NCI-H1930 (cell line): ENCODE data around the gene OTOG.

ENCODE experiments used
- DNase-seq, 2 experiments: peaks; one replicate each; lab custom pipeline; 2025; lab: John Stamatoyannopoulos, UW

Gene OTOG

DNA sequence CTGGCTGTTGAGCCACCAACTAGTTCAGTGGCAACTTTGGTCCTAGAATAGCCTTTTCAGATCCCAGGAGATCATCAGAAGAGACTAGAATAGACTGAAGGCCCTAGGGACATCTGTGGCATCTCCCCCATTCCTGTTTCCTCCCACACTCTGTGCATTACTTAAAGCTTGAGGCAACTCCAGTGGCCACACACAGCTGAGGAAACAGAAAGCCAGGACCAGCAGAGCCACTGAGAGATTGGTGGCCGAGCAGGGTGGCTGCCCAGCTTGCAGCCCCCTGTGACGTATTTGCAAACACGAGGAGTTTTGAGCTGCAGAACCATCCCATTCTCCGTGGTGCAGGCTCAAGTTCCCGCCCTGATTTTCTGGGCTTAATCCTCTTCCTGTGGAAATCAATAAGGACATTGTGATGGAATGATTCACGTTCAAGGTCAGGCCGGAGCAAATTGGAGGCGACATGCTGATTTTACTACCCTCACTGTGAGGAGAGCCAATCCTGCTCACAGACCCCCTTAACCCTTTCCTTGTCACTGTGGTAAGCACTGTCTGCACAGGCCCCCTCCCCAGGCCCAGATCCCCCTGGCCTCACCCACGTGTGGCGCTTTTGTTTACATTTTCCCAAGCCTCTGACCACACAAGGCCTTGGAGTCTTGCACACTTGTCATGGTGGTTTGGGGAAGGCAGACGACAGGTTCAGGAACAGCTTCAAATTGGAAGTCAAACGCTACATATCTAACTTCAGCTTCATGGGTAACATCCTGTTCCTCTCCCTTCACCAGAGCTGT, 103.3 kb downstream of the OTOG start:
- DNase-seq, result no peak

DNA sequence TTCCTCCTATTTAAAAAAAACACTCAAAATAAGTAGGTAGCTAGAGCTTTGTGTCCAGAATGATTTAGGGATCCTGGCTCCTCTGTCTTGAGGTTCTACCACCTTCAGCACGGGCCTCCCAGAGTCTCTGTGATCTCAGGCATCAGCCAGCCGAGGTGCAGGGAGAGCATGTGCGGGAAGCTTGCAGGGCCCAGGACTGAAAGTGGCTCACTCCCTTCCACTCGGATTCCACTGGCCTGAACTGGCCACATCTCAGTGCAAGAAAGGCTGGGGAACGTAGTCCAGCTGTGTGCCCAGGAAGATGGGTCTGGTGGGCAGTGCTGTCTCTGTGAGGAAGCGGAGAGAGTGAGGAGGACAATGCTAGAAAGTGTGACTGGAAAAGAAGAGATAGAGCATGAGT, 104.0 kb downstream of the OTOG start:
- DNase-seq, result no peak

GRCh38 chr11:17651681-17652080, 104.6 kb downstream of the OTOG start:
- no peak for DNase-seq

GRCh38 chr11:17652556-17652955, 105.5 kb downstream of the OTOG start:
- DNase-seq, result no peak

DNA sequence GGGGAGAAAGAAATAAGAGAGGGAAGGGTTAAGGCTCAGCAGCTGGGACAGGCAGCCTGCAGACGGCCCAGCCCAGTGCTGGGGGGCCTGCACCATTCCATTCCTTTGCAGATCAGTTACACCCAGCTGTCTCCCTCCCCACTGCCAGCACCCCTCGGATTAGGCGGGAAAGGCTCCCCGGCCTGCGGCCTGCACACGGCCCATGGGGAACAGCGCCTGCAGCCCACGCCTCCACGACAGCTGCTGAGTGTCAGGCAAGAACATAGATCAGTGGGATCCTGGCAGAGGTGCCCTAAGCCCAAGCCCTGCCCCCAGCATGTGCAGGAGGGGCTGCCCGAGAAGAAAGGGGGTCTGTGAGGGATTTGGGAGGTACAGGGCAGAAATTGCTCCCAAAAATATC, 106.6 kb downstream of the OTOG start:
- DNase-seq, result no peak

DNA sequence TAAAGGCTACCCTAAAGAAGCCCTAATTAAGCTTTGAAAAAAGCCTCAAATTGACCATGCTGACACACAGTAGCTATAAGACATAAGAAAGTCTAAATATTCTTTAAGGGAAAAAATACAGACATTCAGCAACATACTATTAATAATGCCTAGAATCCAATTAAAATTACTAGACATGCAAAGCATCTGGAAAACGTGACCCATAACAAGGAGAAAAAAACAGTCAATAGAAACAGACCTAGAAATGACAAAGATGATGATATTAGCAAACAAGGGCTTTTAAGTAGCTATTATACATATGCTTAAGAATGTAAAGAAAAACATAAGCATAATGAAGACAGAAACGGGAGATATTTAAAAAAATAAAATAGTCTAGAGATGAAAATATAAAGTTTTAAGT, 108.6 kb downstream of the OTOG start:
- DNase-seq, result no peak

GRCh38 chr11:17658211-17658610, 111.2 kb downstream of the OTOG start:
- no peak for DNase-seq

- DNase-seq, result no peak
These were observed 121.1 kb downstream of the OTOG start for GRCh38 chr11:17668166-17668565.

DNA sequence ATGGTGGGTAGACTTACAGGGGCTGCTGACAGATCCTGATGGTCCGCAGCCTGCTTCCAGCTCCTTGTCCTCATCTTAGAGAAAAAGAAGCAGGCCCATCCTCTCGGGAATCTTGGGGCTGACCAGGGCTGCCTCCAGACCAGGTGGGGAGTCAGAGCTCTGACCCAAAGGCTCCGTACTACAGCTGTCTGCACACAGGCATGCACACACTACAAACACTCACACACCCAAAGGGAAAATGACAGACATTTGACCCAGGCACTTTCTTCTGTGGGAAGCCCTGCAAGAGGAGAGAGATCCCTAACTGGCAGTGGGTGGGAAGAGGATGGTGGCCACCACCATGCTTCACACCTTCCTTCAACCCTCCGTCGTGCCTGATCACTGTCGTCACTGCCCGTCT, 125.4 kb downstream of the OTOG start:
- DNase-seq, result no peak

GRCh38 chr11:17673951-17674350, 126.9 kb downstream of the OTOG start:
- DNase-seq, result no peak

DNA sequence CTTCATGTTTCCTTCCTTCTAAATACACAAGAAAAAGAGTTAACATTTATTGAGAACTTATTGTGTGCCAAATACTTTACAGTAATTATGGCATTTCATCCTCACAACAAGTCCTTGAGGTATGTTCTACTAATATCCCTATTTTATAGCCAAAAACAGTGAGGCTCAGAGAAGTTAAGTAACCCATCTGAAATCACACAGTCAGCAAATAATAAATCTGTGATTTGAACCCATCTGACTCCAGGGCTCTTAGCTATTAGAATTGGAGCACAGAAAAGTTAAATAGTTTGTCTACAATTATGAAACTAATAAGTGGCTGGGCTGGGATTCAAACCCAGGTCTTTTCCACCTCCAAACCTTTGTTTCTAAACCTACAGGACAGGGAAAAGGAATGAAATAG, 135.8 kb downstream of the OTOG start:
- DNase-seq, result no peak

DNA sequence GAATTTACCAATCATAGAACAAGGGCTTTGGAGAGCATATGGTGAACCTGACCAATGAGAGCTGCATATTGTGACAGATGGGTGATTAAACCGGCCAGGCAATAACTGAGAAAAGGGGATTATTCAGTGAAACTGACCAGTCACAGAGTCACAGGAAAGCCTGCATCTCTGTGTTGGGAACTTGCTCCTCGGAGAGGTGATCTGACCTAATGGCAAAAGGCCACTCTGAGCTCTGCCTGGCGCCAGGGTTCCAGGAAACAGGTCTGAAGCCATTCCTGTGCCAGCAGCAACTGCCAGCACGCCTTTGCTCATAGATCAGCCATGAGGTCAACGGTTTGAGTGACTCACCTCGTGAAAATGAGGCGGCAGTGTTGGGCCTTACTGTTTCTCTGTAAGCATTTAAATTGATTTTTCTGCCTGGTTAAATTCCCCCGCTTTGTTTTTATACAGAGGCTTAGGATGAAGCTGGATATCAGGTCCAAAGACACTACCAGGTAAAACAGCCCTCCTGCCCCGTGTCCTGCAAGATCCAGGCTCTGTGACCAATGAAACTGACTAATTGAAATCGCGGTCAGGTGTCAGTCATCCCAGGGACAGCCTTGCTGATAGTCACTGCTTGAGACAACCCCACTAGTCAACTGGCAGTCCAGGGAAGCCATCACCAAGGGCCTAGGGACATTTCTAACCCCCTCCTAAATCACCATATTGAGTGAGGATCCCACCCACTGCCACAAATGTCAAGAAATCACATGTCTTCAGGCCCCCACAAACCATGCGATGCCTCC, 136.5 kb downstream of the OTOG start:
- no peak for DNase-seq

- DNase-seq, result no peak
These were observed 137.5 kb downstream of the OTOG start for GRCh38 chr11:17684550-17684949.

DNA sequence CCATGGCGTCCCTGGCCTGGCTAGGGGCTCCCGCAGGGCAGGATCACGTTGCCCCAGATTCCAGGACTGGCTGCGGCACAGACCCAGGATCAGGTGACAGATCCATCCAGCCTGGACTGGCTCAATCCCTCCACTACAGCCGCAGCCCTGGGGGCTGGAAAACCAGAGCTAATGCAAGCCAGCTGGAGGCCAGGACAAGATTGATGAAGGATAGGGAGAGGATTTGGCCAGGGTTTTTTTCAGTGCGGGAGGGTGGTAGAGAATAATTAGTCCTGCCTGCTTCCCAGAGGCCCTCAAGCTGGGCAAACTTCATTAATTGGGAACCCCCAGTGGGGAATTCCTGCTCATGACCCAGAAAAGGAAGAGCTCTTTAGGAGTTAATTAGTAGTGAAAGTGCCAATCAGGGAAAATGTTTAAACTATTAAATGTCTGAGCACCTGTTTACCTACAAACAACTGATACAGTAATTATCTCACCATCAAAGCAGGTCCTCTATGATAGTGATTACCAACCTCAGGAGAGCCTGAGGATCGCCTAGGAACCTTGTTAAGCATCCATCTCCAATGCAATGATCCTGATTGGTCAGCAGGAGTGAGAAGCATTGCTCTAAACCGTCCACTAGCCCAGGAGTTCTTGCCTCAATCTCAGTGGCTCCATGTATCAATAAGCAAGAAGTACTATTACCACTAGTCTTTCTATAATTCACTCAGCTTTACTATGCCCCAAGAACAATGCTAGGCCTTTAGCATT, 139.3 kb downstream of the OTOG start:
- no peak for DNase-seq

DNA sequence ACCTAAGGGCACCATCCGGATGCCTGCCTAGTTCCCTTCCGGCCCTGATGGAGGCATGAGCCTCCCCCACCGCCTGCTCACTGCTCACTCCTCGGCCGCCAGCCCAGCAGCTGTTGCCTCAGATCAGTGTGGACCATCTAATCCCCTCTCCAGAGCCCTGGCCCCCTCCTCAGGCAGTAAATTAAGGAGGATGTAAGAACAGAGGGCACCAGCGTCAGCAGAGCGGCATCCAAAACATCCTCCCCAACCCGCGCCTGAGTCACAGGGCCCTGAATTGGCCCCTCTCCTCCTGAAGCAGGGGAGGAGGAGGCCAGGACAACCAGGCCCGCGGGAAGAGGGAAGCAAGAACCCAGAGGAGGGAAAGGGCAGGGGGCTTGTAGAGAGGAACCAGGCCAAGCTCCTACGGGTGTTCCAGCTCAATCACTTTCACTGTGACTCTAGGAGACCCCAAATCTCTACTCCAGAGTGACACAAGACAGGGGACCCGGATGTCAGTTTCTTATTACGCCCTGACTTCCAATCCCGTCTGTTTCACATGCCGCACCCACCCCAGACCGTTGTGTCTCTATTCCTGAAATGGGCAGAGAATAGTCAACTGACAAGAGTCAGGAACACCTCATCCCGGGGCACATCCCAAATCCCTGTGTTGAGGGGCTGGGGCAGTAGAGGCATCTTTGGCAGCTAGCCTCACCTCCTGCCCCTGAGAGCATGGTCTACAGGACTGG, 141.0 kb downstream of the OTOG start:
- no peak for DNase-seq

GRCh38 chr11:17691550-17691949, 144.5 kb downstream of the OTOG start:
- no peak for DNase-seq

DNA sequence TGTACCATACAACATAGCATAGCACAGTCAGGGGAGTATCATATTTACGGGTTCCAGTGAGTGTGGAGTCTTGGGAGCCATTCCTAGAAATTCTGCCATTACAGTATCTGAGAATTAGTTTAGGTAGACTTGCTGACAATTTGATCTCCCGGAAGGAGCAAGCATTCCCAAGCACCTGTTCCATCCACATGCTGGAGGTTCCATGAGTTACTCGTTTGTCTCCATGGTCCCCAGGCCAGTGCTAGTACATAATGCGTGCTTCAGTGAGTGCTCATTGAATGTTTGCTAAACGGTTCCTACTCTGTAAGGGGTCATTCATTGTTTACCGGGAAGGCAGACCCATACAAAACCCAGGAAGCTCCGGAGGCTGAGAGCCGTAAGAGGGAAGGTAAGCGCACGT, 144.9 kb downstream of the OTOG start:
- DNase-seq, result no peak

DNA sequence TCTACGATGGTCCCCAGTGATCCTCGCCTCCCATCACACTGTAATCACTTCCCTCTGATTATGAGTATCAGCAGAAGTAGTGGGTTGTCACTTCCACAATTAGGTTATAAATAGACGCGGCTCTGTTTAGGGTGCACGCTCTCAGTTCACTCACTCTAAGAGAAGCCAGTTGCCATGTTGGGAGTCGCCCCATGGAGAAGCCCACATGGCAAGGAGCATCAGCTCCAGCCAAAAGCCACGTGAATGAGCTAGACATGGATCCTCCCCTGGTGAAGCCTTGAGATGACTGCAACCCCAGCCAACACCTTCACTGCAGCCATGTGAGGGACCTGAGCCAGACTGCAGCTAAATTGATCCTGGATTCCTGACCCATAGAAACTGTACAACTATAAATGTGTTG, 145.9 kb downstream of the OTOG start:
- DNase-seq, result no peak

- DNase-seq, result no peak
These were observed 146.5 kb downstream of the OTOG start for GRCh38 chr11:17693531-17693930.

DNA sequence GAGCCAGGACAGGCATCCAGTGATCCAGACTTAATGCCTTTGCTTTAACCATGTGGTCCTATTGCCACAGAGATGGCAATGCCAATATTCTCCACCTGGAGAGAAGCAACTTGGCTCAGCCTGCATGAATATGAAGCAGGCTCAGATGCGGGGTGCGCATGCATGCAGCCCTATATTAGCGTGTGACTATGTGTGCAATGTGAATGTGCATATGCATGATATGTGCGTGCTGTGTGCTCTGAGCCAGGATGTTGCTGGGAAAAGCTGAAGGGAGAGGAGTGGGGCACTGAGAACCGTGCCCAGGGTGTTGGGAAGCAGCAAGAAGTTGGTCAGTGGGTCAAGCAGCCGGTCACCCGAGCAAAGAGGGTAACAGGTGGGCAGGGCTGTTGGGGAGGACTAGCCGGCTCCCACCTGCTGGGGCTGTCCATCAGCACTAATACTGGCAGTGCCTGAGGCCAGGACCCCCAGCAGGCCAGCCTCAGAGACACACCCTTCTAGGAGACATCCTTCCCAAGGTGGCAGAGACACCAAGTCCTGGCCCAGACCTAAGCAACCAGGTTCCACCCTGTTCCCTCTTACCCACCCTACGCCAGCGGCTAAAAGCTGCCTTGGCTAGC, 147.5 kb downstream of the OTOG start:
- no peak for DNase-seq
